GM21381 (cell line): Measurements from ENCODE around the gene SFXN4.

Source experiments
- ATAC-seq: cut with Tn5 transposase; IDR thresholded peaks from one replicate; pipeline ENCODE4 v1.9.1; 2021; ENCODE audit warnings: mild to moderate bottlenecking, moderate library complexity; ENCODE audit not compliant: unreplicated experiment

Gene SFXN4, protein sequence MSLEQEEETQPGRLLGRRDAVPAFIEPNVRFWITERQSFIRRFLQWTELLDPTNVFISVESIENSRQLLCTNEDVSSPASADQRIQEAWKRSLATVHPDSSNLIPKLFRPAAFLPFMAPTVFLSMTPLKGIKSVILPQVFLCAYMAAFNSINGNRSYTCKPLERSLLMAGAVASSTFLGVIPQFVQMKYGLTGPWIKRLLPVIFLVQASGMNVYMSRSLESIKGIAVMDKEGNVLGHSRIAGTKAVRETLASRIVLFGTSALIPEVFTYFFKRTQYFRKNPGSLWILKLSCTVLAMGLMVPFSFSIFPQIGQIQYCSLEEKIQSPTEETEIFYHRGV

DNA sequence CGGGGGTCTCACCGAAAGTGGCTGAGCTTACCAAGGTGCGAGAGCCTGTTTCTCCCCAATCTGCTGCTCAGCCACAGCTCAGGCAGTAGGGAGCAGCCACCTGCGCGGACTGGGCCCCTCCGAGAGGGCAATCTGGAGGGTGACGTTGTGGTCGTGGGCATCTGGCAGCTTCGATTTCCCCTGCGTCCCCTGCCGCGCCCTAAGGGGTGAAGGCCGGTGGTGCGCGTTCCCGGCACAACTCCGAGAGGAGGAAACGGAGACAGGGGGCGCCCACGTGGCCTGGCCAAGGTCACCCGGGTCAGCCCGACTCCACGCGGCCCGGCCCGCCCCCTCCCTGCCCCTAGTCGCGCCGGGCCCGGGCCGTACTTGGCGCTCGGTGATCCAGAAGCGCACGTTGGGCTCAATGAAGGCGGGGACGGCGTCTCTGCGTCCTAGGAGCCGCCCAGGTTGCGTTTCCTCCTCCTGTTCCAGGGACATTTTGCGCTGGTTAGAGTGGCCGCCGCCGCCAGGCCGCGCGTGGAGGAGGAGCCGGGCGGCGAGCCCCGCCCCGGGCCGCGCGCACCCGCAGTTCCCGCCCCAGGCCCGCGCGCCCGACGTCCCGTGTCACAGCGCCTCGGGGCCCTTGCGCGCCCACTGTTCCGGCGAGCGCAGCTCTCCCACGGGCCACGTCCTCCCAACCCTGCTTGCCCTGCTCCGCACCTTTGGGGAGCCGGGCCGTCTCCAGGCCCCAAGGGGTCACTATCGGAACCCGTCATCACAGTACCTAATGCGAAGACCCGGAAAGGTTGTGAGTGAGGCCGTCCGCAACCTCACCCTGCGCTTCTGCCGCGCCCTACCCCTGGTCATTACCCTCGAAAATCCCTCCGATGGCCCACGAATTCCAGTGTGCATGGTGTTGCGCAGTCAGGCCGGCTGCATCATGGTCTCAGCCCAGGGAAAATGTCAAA is at the start of gene SFXN4:
Gene SFXN4, minus strand, starts transcription at position 544 of the 947 bp plus-strand sequence. Its CDS starts 67 bp downstream, at position 477.
- ATAC-seq: peak; percentile 94

DNA sequence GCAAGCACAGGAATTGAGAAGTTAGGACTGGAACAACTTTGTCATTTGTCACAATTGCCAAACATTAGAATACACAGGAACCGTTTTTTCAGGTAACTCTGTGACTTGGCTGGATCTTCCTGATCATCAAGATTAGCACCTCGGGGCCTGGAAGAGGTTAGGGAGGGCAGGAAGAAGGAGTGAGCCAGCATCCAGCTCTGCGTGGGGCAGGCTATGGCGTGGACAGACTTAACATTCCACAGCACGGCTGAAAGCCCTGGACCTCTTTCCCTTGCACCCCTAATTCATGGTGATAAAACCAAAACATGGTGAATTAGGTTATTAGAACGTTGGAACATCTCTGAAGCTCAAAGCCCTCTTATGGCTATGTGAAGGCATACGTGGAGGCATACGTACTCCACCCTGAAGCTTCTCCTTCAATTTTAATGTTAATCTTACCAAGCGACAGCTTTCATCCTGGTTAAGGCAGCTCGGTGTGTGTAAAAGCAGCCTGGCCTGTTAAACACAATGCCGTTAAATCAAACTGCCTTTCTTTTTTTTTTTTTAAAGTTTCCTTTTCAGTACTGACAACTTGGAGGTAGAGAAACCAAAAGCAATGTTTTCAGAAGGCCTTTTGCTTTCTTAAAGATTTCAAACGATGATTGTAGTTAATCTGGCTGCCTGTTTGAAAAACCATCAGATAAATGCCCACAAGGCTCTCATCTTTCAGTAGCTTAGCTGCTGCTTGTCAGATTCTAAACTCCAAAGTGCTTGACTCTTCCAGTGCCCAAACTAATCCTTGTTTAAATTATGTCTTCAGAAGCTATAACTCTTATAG is 46.3 kb upstream of the SFXN4 start:
- ATAC-seq: no peak

DNA sequence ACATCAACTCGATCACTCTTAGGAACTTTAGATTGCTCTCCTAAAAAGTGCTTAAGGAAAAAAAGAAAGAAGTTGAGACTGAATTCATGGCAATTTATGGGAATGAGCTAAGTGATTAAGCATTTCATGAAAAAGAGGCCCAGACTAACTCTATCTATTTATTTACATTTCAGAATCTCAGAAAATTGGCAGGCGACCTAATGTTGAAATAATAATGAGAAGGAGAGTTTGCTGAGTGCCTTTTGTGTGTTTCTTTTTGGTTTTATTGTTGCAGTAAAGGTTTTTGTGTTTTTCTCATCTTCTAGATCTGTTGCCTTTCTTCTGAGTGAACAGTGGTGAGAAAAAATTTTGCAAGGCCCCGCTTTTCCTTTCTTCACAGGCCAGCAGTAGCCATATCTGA is 45.7 kb upstream of the SFXN4 start:
- no peak for ATAC-seq

DNA sequence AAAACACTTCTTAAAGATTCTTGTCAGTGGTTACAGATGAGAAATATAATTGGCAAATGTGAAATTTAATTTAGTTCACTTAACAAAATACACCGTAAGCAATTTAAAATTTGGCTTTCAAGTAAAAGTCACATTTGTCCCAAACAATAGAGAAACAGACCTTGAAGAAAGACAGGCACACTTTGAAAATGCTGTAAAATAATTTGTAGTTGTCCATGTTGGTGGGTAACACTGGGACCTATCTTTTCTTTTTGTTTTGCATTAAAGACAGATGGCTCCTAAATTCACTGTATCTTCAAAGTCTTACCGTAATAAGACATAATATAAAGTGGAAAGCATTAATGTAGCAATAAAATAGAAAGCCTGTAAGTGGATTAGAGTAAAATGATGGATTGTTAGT is 45.1 kb upstream of the SFXN4 start:
- ATAC-seq: no peak

DNA sequence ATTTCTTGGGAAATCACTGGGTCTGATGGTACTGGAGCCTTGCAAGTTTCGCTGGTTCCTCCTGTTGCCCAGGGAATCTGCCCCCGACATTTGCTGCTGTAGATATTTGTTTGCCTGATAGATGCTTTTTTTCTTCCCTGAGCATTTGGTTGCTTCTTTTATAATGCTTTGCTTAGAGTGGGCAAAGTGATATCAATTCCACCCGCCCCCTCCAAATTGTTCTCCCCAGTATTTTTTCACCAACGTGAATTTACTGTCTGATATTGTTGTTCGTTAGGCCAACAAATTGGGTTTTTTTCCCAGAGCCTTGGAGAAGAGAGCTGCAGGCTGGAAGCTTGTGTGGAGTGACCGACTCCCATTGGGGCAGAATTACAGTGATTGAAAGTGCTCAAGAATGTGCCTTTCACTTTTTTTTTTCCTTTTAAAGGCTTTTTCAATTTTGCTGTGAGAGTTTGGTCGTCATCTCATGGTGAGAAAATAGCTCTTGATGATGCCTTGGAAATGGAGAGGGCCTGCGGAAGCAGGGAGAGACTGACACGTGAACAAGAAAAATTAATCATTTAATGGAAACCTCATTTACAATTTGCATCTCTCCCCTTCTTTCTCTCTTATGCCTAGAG is 44.3 kb upstream of the SFXN4 start:
- no peak for ATAC-seq

DNA sequence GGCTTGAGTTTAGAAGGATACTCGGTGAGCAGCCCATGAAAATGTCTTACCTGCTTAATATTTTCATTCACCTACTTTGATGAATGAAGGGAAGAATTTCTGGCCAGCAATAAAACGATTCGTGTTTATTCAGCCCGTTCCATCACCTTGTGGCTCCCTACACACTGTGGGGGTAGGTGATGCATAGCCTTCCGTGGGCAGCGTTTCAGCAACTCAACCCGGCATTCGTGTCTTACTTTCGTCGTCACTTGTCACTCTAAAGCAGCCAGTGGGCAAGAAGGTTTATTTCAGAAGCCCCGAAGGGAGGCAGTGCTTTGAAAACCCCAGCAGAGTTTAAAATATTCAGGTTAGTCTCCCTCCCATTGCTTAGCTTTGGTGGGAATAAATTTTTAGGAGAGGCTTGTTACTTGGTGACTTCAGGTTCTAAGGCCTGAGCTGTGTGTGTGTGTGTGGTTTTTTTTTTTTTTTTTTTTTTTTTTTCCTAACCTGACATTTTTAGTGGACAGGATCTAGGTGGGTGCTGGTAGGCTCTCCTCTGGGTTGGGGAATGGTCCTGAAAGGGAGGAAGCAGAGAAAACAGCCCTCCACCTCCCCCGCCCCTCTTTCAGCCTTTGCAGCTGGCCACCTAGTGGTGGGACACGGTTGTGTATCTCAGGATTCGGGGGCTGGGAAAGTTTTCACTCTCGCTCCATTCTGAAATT is 43.7 kb upstream of the SFXN4 start:
- ATAC-seq: no peak

DNA sequence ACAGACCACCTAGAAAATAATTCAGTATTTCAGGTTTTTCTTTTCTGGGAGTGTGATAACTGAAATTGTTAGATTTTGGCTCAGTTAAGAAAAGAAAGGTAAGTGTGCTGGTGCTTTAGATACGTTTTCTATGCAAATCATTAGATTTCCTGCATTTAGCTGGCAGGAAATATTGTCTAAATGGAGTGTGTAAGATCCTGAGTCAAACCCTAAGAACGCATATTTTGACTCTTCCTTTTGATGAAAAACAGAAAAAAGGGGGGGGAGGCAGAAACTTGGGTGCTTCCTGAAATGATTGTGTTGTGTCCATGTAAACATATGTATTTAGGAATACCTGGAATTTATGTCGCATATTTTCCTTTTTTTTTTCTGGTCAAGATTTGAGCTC is 43.0 kb upstream of the SFXN4 start:
- ATAC-seq: no peak

DNA sequence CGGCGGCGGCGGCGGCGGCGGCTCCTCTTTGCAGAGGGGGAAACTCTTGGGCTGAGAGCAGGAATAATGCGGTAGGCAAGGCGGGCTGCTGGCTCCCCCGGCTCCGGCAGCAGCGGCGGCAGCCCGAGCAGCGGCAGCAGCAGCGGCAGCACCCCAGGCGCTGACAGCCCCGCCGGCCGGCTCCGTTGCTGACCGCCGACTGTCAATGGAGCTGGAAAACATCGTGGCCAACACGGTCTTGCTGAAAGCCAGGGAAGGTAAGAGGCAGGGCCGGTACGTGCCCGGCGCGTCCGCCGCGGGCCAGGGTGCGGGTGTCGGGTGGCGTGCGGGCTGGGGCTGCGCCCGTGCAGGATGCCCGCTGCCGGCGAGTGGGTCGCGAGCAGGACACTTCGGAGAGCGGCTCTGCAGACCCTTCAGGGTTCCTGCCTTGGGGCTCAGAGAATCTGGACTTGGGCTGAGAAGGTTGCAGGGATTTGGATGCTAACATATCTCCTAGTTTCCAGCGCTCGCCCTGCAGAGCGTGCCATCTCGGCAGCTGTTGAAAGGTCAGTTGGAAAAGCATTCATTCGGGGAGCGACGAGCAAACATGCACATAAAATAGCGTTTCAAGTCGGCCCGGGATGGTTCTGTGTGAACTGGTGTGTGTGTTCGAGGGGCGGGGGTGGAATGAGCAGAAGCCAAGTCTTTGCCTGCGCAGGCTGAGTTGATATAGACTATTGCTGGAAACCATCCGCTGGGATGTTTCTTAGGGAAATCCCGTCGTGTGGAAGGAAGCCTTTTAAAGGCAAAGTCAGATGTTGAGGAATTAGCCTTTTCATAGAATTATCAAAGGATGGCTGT is 42.4 kb upstream of the SFXN4 start:
- ATAC-seq: peak; percentile 7

DNA sequence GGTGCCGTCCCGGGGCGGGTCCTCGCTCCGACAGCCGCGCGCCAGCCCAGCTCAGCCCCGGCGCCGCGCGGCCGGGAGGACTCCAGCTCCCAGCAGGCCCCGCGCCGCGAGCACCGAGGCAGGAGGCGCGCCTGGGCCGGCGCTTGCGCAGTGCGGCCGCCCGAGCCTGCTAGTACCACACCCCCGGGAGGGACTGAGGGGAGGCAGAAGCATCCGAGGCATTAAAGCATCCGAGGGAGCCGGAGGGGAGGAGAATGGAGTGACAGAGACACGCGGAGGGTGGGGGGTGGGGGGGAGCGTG is 41.8 kb upstream of the SFXN4 start, which contains the start of gene GRK5:
Gene GRK5, plus strand, starts transcription at position 206 of the 301 bp plus-strand sequence. CDS start 347 bp downstream, outside the sequence.
- ATAC-seq: peak; percentile 71

DNA sequence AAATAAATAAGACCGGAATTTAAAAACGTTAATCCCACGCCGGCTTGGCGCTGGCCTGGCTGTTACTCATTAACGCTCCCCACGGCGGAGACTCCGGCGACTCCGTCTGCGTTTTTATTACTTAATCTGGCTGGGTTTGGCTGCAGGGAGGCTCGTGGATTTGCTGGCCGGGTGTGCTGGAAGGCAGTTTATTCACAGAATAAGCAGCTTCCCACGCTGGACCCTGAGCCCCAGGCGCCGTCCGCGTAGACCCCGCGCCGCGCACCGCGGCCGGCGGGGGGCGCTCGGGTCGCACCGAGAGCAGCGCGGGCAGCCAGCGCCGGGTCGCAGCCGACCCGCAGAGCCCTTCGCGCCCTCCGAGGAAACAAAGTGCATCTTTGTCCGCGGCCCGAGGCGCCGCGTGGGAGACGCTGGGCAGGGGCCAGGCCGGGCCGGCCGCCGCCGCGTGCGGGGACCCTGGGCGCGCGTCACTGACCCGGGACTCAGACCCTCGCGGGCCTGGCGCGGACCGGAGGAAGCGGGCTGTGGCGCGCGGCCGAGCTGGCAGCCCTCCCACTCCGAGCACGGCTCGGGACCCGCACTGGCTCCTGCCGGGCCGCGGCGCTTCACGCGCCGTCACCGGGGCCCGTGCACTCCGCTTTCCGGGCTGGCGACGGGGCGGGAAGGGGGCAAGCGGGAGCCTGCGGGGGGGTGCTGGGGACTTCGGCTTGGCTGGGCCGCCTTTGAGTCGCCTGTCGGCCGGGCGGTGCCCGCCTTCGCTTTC is 41.3 kb upstream of the SFXN4 start:
- peak; percentile 42 for ATAC-seq

DNA sequence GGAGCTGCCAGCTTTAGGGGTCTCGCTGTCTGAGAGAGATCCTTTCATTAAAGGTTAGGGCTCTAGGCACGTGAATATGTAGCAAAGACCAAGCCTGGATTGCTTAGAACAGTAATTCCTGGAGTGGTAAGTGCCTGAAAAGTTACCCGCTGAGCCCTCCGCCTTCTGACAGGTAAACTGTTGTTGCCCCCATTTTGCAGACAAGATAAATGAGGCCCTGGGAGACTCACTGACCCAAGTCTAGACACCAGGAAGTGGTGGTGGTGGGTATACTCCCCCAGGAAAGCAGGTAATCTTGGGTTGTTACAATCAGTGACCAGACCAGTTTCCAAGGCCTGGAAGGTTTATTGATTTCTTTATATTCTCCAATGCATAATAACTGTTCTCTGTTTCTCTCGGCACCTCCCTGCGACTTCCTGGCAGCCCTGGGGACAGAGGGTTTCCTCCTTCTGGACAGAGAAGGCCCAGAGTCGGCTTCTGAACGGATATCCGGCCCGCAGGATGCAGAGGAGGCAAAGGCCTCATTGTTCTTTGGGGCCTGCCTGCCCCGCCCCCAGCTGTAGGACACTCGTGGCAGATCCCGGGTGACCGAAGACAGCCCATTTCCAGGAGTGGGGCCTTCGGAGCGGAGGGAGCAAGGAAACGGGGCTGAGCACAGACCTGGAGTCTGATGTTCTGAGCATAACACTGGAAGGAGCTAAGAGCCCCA is 40.5 kb upstream of the SFXN4 start:
- ATAC-seq: peak; percentile 30

DNA sequence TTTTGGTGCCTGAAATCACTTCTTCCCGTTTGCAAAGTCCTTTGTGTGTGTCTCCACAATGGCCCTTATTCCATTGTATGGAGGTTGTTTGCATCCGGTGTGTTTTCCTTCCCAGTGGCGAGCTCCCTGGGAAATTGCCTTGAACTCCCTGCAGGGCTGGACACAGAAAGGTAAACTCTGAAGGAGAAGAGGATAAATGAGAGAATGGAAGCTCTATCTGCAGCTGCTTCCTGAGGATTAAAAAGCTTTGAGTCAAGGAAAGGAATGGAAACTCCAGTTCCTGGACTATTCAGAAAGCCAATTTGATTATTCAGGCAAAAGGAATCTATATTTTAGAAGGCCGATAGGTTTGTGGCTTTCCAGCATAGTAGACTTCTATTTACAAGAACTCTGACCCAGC is 37.5 kb upstream of the SFXN4 start:
- no peak for ATAC-seq

DNA sequence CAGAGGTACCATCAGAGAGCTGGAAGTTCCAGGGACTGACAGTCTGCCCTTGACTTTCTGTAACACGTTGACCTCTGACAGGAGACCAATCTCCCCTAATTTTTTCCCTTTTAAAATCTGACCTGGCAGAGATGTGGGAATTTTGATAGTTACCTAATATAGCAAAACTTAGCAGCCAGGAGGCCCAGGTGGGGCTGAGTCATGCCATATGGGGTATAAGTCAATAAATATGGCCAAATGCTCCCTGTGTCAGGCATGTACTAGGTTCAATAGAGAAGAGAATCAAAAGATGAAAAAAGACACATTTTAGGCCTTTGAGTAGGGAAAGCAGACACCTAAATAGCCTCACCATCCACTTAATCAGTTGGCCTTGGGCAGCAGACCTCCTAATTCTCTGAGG is 35.7 kb upstream of the SFXN4 start:
- no peak for ATAC-seq

DNA sequence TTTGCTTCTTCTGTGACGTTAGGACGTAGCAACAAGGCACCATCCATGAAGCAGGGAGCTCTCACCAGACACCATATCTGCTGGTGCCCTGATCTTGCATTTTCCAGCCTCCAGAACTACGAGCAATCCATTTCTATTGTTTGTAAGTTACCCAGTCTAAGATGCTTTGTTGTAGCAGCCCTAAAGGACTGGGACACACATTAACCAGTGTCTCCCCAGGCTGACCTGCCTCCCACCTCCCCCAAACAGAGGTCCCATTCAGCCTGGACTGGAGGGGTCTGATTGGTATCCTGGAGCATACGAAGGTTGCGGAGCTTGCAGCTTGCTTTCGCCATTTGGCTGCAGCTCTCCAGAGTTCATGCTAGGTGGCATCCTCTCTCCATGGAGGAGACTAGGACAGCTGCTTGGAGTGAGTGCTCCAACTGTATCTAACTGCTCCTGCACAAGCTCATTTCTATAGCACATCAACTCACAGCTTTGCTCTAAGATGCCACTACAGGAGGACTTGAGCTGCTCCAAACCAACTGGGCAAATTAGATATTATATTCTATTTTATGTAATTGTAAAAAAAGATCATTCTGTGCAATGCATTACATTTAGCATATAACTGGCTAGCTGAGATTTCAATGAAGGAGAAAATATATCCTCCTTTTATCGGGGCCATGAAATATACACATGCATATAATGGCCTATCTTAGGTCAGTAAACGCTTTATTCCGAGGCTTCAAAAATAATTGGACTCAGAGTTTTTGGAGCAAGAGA is 33.9 kb upstream of the SFXN4 start:
- peak; percentile 58 for ATAC-seq

DNA sequence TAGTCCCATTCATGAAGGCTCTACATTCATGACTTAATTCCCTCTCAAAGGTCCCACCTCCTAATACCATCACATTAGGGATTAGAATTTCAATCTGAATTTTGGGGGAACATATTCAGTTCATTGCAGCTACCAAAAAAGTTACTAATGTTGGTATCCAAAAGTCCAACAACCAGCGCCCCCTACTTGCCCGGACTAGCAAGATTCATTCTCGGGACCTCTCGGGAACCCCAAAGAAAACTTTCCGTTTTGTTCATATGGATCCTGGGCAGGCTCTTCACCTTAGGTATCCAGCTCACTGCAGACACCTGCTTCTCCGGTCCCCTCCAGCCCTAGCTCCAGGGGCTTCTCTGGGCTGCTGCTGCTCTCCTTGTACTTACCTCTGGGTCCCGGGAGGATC is 32.9 kb upstream of the SFXN4 start:
- no peak for ATAC-seq

DNA sequence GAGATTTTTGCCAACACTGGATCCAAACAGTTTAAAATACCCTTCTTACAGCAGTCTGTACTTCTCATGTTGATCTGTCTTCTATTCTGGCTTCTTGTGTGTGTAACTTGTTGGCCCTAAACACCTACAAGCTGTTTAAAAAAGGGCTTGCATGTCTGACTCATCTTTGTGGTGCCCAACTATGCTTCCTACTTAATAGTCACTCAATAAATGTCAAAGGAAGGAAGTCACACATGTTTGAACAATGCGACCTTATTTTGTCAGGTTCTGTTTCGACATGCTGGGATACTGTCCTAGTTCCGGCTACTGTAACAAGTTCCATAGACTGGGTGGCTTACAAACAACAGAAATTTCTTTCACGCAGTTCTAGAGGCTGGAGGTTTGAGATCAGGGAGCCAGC is 32.4 kb upstream of the SFXN4 start:
- no peak for ATAC-seq

DNA sequence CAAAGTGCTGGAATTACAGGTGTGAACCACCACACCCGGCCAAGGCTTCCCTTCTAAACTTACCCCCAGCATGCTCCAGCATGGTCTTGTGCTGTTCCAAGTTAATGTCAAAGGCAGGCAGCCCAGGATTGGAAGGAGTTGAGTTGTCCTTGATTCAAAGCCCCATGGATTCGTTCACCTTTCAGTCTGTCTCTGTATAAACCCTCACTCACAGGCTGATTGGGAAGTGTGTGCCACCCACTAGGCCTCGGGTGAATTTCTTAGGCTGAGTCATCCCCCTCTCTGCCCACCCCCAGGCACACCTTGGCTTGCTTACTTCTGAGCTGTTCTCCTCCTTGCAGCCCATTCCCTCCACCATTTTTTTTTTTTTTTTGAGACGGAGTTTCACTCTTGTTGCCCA is 26.4 kb upstream of the SFXN4 start:
- ATAC-seq: no peak
